ENCODE measurements around the gene HMCN1. TPM values are rescaled to one million over a fixed set of nuclear protein-coding genes. Genes with fewer than 3 reads are reported as not detected.

HMCN1 gene
- polyA plus RNA-seq, 1 of the 3 experiments (the other 2 are of a cell fraction), result 59.5 TPM

GRCh38 chr1:186152227-186152619 is 418.0 kb downstream of the HMCN1 start:
- H3K27ac ChIP-seq (ENCODE audit: low read depth in 2 of 2, low read length in 1 of 2), result peak overlapping the region; percentile 95 to 97

More at GRCh38 chr1:186152227-186152619, 418.0 kb downstream of the HMCN1 start:
- no peak for TF ChIP-seq YY1 (IDR thresholded peaks at IDR 0.05; ENCODE audit: low read depth)
- no peak for TF ChIP-seq GABPA (IDR thresholded peaks at IDR 0.05; ENCODE audit: low read depth)
- TF ChIP-seq POLR2AphosphoS5 (IDR thresholded peaks at IDR 0.05; ENCODE audit: low read depth, low read length), result no peak
- no peak for TF ChIP-seq CHD2 (IDR thresholded peaks at IDR 0.05; ENCODE audit: low read length, partially characterized antibody)
- TF ChIP-seq USF1 (IDR thresholded peaks at IDR 0.05; ENCODE audit: borderline replicate concordance, low read depth), result no peak
- no peak for TF ChIP-seq FOSL2 (IDR thresholded peaks at IDR 0.05; ENCODE audit: borderline replicate concordance, low read depth)
- TF ChIP-seq REST (IDR thresholded peaks at IDR 0.05; ENCODE audit: low read depth, low read length), result no peak
- no peak for TF ChIP-seq SIN3A (IDR thresholded peaks at IDR 0.05; ENCODE audit: borderline replicate concordance, low read depth, low read length)
- TF ChIP-seq ELF1 (IDR thresholded peaks at IDR 0.05), result no peak
- TF ChIP-seq MEF2A (IDR thresholded peaks at IDR 0.05; ENCODE audit: borderline replicate concordance, low read depth), result no peak
- no peak for TF ChIP-seq ZBTB33 (IDR thresholded peaks at IDR 0.05; ENCODE audit: borderline replicate concordance, low read depth)
- TF ChIP-seq FOXM1 (IDR thresholded peaks at IDR 0.05; ENCODE audit: low read depth), result no peak
- TF ChIP-seq EZH2phosphoT487 (IDR thresholded peaks at IDR 0.05; ENCODE audit: borderline replicate concordance, low read depth), result no peak
- no peak for TF ChIP-seq NFIC (IDR thresholded peaks at IDR 0.05; ENCODE audit: borderline replicate concordance)
- TF ChIP-seq MXI1 (IDR thresholded peaks at IDR 0.05; ENCODE audit: low read depth, low read length), result no peak
- TF ChIP-seq PBX3 (IDR thresholded peaks at IDR 0.05), result no peak
- TF ChIP-seq IRF3 (IDR thresholded peaks at IDR 0.05; ENCODE audit: low read depth, low read length), result no peak
- no peak for TF ChIP-seq CTCF (IDR thresholded peaks at IDR 0.05)
- TF ChIP-seq TAF1 (IDR thresholded peaks at IDR 0.05; ENCODE audit: borderline replicate concordance, low read depth, low read length), result no peak
- TF ChIP-seq TCF12 (IDR thresholded peaks at IDR 0.05), result no peak
- CTCF ChIA-PET, result no interaction called here
- H3K4me1 ChIP-seq (ENCODE audit: control insufficient read depth in 1 of 2, insufficient read depth in 2 of 2, low read depth in 1 of 2, low read length in 1 of 2), result peaks cover 21 to 47% of the 10 kb centered on the region in 2 experiments
- H3K27me3 ChIP-seq (ENCODE audit: insufficient read depth), result no peaks in the 10 kb centered on the region
- peaks cover 5 to 14% of the 10 kb centered on the region in 2 experiments for H3K36me3 ChIP-seq (replicated peaks in 1 of 2; ENCODE audit: control insufficient read depth in 1 of 2, insufficient read depth in 2 of 2, low read length in 1 of 2)
- peak overlapping the region; percentile 57; the same call in 1 of the 2 replicates for H2AFZ ChIP-seq (ENCODE audit: low read depth)
- DNase-seq, result no peak
- POLR2A ChIA-PET, result no interaction called here
- H3K9ac ChIP-seq, result peak overlapping the region; percentile 20; the same call in 1 of the 2 replicates
- no peaks in the 10 kb centered on the region for H3K9me2 ChIP-seq
- no peaks in the 10 kb centered on the region for H3K9me3 ChIP-seq
- H3K4me2 ChIP-seq, result peak overlapping the region; percentile 42
- H4K20me1 ChIP-seq (ENCODE audit: insufficient read depth), result no peaks in the 10 kb centered on the region
- peak overlapping the region in 1 of 2 experiments; percentile 11; a peak in 1 of 4 replicates for H3K4me3 ChIP-seq (ENCODE audit: low read depth in 2 of 2, low read length in 1 of 2)
- 17% methylated on average over 3 of the region's 3 CpGs for WGBS (ENCODE audit: low lambda C conversion rate)
- no peaks in the 10 kb centered on the region for H3K79me2 ChIP-seq (ENCODE audit: insufficient read depth)
- peaks cover 41% of the 10 kb centered on the region for H3F3A ChIP-seq (replicated peaks; ENCODE audit: insufficient read depth)
